H1 (cell line): Measurements from ENCODE around the gene FRAT2. TPM values are rescaled to one million over a fixed set of nuclear protein-coding genes. Genes with fewer than 3 reads are reported as not detected.

Experiments used
- KDM5A ChIP-seq: fragments of 200-600 bp; IDR thresholded peaks from 2 replicates; pipeline ENCODE4 v1.7.1; 2012; ENCODE audit warnings: mild to moderate bottlenecking, low read length, inconsistent platforms, mixed read lengths
- TCF12 ChIP-seq: IDR thresholded peaks from 2 replicates; pipeline ENCODE4 v1.6.1; 2011; ENCODE audit warnings: low read depth, mild to moderate bottlenecking, low read length
- USF2 ChIP-seq: IDR thresholded peaks from 2 replicates; pipeline ENCODE4 v1.6.1; 2011; ENCODE audit warnings: low read length, improper control_type of control experiment
- polyA plus RNA-seq, 7 experiments: library from polyadenylated mRNA; depleted of rRNA in 3 of 7; stranded (reverse) in 5 of 7; unstranded in 2 of 7; fragments of >200 nt in 5 of 7; fragments of 200-250 nt in 2 of 7; gene quantifications; 1 replicate in 5 of 7; 2 replicates in 1 of 7; 4 replicates in 1 of 7; pipeline versions ENCODE4 v1.2.1 to v1.2.3, GENCODE V29; 2011 to 2013; ENCODE audit warnings: missing spikeins in 2 of 7, mixed read lengths in 2 of 7
- total RNA-seq: library from RNA; stranded (reverse); fragmentation: NEBNext Ultra II Directional; extraction: Animal tissue kit (Norgen Biotek cat#: 25700); gene quantifications from 2 replicates; pipeline ENCODE4 v1.2.1, GENCODE V29; 2021

The FRAT2 gene
- total and polyA plus RNA-seq, 2 of the 8 experiments (the other 6 are each of a cell fraction or from before 2014, with no cell fraction given) = 47.4 to 83.0 TPM

GRCh38 chr10:97334370-97335175 lies at the start of gene FRAT2 (continued):
- TF ChIP-seq USF2 (no peak), KDM5A (no peak), TCF12 (no peak)
